ENCODE measurements around the gene DOLK. TPM values are rescaled to one million over a fixed set of nuclear protein-coding genes. Genes with fewer than 3 reads are reported as not detected.

DOLK gene
- total RNA-seq, 1 experiment from 2014 or later, result 12.0 TPM

DNA sequence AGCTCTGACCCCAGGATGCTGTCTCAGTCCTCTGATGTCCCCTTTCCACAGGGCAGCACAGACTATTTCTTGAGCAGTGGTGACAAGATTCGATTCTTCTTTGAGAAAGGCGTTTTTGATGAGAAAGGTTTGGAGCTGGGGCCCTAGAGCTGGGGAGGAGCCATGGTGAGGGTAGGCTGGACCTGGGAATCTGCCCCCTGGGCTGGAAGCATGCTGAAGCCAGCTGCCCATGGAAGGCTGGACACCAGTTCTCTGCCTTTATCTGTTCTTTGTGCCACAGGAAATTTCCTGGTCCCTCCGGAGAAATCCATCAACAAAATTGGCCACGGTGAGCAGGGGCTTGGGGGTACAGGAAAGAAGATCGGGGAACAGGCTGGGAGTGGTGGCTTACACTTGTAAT, 13.7 kb downstream of the DOLK start:
- POLR2A ChIA-PET, result no interaction called here
- no peak overlapping the region for H2AFZ ChIP-seq (ENCODE audit: low read depth, low read length, poor library complexity, severe bottlenecking)
- no peaks in the 10 kb centered on the region for H3K36me3 ChIP-seq (ENCODE audit: control insufficient read depth in 1 of 2, insufficient read depth in 2 of 2, low read length in 2 of 2)
- H3K9ac ChIP-seq (ENCODE audit: low read length), result no peak overlapping the region
- no peaks in the 10 kb centered on the region for H3K27me3 ChIP-seq (ENCODE audit: insufficient read depth, low read length)
- intact Hi-C loops (cut with micrococcal nuclease), result no loop called here
- H3K79me2 ChIP-seq (ENCODE audit: insufficient read depth, low read length), result no peaks in the 10 kb centered on the region
- H4K20me1 ChIP-seq (ENCODE audit: insufficient read depth), result no peaks in the 10 kb centered on the region
- H3K4me3 ChIP-seq (replicated peaks in 1 of 2; ENCODE audit: low read depth in 1 of 2, low read length in 2 of 2), result no peak overlapping the region
- no peak for ATAC-seq
- TF ChIP-seq EZH2 (IDR thresholded peaks at IDR 0.05) (no peak), SP1 (IDR thresholded peaks at IDR 0.05; ENCODE audit: low read depth) (no peak), EGR1 (IDR thresholded peaks at IDR 0.05; ENCODE audit: low read depth) (no peak)
- no peak overlapping the region for H3K4me2 ChIP-seq (ENCODE audit: low read length)
- no peaks in the 10 kb centered on the region for H3K9me2 ChIP-seq (ENCODE audit: insufficient read depth)
- no peak for DNase-seq (ENCODE audit: low read depth, low spot score)
- BruUV-seq (replicated peaks), result no TSS peak
- RAD21 ChIA-PET (ENCODE audit: low non-redundant PET in 1 of 2, low total read pairs in 2 of 2, uncharacterized antibody in 2 of 2, unreplicated experiment in 2 of 2), result no interaction called here
- H3K9me3 ChIP-seq (ENCODE audit: control insufficient read depth in 1 of 2, insufficient read depth in 1 of 2, low read depth in 1 of 2, low read length in 2 of 2), result no peaks in the 10 kb centered on the region
- H3K4me1 ChIP-seq (ENCODE audit: control insufficient read depth in 1 of 2, insufficient read depth in 2 of 2, low read length in 2 of 2), result no peaks in the 10 kb centered on the region
- CTCF ChIA-PET, result no interaction called here
- no peak overlapping the region for H3K27ac ChIP-seq (ENCODE audit: low read depth, low read length)

DNA sequence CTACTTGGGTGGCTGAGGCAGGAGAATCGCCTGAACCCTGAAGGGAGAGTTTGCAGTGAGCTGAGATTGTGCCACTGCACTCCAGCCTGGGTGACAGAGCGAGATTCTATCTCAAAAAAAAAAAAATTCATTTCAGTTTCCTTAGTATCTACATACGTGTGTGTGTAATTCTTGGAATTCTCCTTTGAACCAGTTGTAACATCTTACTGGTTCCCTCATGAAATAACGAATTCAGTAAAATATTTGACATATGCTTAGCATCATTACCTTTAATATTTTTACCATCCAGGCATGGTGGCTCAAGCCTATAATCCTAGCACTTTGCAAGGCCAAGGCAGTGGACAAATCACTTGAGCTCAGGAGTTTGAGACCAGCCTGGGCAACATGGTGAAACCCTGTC, 17.8 kb downstream of the DOLK start:
- H4K20me1 ChIP-seq (ENCODE audit: insufficient read depth), result no peaks in the 10 kb centered on the region
- RAD21 ChIA-PET (ENCODE audit: low non-redundant PET in 1 of 2, low total read pairs in 2 of 2, uncharacterized antibody in 2 of 2, unreplicated experiment in 2 of 2), result no interaction called here
- DNase-seq (ENCODE audit: low read depth, low spot score) (no peak), ATAC-seq (no peak)
- intact Hi-C loops (cut with micrococcal nuclease), result loop anchor here (5.0 kb wide), 1 partner anchor 282 kb away; no protein-coding TSS in a partner anchor
- H3K4me1 ChIP-seq (ENCODE audit: control insufficient read depth in 1 of 2, insufficient read depth in 2 of 2, low read length in 2 of 2), result peaks cover 4 to 10% of the 10 kb centered on the region in 2 experiments; a peak in 3 of 4 replicates
- no peak overlapping the region for H3K4me2 ChIP-seq (ENCODE audit: low read length)
- H3K9me2 ChIP-seq (ENCODE audit: insufficient read depth), result no peaks in the 10 kb centered on the region
- no peaks in the 10 kb centered on the region for H3K36me3 ChIP-seq (ENCODE audit: control insufficient read depth in 1 of 2, insufficient read depth in 2 of 2, low read length in 2 of 2)
- BruUV-seq (replicated peaks), result no TSS peak
- H3K4me3 ChIP-seq (replicated peaks in 1 of 2; ENCODE audit: low read depth in 1 of 2, low read length in 2 of 2), result no peak overlapping the region
- H3K9me3 ChIP-seq (ENCODE audit: control insufficient read depth in 1 of 2, insufficient read depth in 1 of 2, low read depth in 1 of 2, low read length in 2 of 2), result no peaks in the 10 kb centered on the region
- no peaks in the 10 kb centered on the region for H3K79me2 ChIP-seq (ENCODE audit: insufficient read depth, low read length)
- no peak overlapping the region for H3K9ac ChIP-seq (ENCODE audit: low read length)
- H3K27me3 ChIP-seq (ENCODE audit: insufficient read depth, low read length), result no peaks in the 10 kb centered on the region
- POLR2A ChIA-PET, result no interaction called here
- no peak overlapping the region for H2AFZ ChIP-seq (ENCODE audit: low read depth, low read length, poor library complexity, severe bottlenecking)
- H3K27ac ChIP-seq (ENCODE audit: low read depth, low read length), result no peak overlapping the region
- CTCF ChIA-PET, result interaction anchor here (0.9 to 3.5 kb wide), 4 partner anchors 66 to 196 kb away, joined by 4 to 20 read pairs (median 10); partner anchors contain the start of gene ENDOG
- no peak for TF ChIP-seq ZNF274 (IDR thresholded peaks at IDR 0.05; ENCODE audit: low read depth, low read length)
- TF ChIP-seq CEBPB (IDR thresholded peaks at IDR 0.05; ENCODE audit: low read depth), result no peak
- TF ChIP-seq CBX3 (IDR thresholded peaks at IDR 0.05; ENCODE audit: low read depth), result no peak
- TF ChIP-seq, protein P1, sequence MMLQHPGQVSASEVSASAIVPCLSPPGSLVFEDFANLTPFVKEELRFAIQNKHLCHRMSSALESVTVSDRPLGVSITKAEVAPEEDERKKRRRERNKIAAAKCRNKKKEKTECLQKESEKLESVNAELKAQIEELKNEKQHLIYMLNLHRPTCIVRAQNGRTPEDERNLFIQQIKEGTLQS (IDR thresholded peaks at IDR 0.05), result no peak
- no peak for TF ChIP-seq POLR2AphosphoS5 (IDR thresholded peaks at IDR 0.05; ENCODE audit: low read depth, low read length)
- TF ChIP-seq, protein P2, sequence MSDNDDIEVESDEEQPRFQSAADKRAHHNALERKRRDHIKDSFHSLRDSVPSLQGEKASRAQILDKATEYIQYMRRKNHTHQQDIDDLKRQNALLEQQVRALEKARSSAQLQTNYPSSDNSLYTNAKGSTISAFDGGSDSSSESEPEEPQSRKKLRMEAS (IDR thresholded peaks at IDR 0.05), result no peak
- TF ChIP-seq, protein P3, sequence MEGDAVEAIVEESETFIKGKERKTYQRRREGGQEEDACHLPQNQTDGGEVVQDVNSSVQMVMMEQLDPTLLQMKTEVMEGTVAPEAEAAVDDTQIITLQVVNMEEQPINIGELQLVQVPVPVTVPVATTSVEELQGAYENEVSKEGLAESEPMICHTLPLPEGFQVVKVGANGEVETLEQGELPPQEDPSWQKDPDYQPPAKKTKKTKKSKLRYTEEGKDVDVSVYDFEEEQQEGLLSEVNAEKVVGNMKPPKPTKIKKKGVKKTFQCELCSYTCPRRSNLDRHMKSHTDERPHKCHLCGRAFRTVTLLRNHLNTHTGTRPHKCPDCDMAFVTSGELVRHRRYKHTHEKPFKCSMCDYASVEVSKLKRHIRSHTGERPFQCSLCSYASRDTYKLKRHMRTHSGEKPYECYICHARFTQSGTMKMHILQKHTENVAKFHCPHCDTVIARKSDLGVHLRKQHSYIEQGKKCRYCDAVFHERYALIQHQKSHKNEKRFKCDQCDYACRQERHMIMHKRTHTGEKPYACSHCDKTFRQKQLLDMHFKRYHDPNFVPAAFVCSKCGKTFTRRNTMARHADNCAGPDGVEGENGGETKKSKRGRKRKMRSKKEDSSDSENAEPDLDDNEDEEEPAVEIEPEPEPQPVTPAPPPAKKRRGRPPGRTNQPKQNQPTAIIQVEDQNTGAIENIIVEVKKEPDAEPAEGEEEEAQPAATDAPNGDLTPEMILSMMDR (IDR thresholded peaks at IDR 0.05 in 2 of 3, conservative IDR thresholded peaks at IDR 0.05 in 1 of 3; ENCODE audit: borderline replicate concordance in 1 of 3, insufficient read depth in 1 of 3, low read depth in 2 of 3, low read length in 2 of 3), result no peak
- TF ChIP-seq ZFX (IDR thresholded peaks at IDR 0.05), result no peak
- TF ChIP-seq, protein P4, sequence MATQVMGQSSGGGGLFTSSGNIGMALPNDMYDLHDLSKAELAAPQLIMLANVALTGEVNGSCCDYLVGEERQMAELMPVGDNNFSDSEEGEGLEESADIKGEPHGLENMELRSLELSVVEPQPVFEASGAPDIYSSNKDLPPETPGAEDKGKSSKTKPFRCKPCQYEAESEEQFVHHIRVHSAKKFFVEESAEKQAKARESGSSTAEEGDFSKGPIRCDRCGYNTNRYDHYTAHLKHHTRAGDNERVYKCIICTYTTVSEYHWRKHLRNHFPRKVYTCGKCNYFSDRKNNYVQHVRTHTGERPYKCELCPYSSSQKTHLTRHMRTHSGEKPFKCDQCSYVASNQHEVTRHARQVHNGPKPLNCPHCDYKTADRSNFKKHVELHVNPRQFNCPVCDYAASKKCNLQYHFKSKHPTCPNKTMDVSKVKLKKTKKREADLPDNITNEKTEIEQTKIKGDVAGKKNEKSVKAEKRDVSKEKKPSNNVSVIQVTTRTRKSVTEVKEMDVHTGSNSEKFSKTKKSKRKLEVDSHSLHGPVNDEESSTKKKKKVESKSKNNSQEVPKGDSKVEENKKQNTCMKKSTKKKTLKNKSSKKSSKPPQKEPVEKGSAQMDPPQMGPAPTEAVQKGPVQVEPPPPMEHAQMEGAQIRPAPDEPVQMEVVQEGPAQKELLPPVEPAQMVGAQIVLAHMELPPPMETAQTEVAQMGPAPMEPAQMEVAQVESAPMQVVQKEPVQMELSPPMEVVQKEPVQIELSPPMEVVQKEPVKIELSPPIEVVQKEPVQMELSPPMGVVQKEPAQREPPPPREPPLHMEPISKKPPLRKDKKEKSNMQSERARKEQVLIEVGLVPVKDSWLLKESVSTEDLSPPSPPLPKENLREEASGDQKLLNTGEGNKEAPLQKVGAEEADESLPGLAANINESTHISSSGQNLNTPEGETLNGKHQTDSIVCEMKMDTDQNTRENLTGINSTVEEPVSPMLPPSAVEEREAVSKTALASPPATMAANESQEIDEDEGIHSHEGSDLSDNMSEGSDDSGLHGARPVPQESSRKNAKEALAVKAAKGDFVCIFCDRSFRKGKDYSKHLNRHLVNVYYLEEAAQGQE (IDR thresholded peaks at IDR 0.05; ENCODE audit: low read depth), result no peak
- no peak for TF ChIP-seq SRF (IDR thresholded peaks at IDR 0.05; ENCODE audit: low read depth)
- no peak for TF ChIP-seq YY1 (IDR thresholded peaks at IDR 0.05; ENCODE audit: extremely low read depth, insufficient replicate concordance, low read depth, low read length)
- no peak for TF ChIP-seq EZH2 (IDR thresholded peaks at IDR 0.05)
- TF ChIP-seq SIN3A (IDR thresholded peaks at IDR 0.05; ENCODE audit: low read depth), result no peak
- TF ChIP-seq TCF7L2 (IDR thresholded peaks at IDR 0.05; ENCODE audit: borderline replicate concordance, extremely low read depth, insufficient read depth, insufficient read length), result no peak
- TF ChIP-seq ELF1 (IDR thresholded peaks at IDR 0.05; ENCODE audit: borderline replicate concordance, low read depth), result no peak
